PC-3 (cell line): ENCODE measurements around the gene RALGAPA1. TPM values are rescaled to one million over a fixed set of nuclear protein-coding genes. Genes with fewer than 3 reads are reported as not detected.

Experiments
- ATAC-seq: fragments of 200-7000 bp; cut with Tn5 transposase; 2 replicates; pipeline ENCODE4 v1.9.1; 2020; ENCODE audit warnings: mild to moderate bottlenecking, moderate library complexity
- BruUV-seq: library from RNA; stranded (reverse); fragments of 400-500 nt; replicated peaks from 2 replicates; lab custom pipeline; 2021; lab: Mats Ljungman, UMichigan
- CTCF ChIA-PET: fragments of 300-600 bp; sonication (Branson Sonifier 250); formaldehyde crosslinking; loops from one replicate; lab custom pipeline; 2022; ENCODE audit warnings: antibody characterized with exemption; lab: Charles Lee
- POLR2A ChIA-PET: fragments of 300-600 bp; sonication (Branson Sonifier 250); formaldehyde crosslinking; loops from one replicate; lab custom pipeline; 2022; ENCODE audit warnings: antibody characterized with exemption; ENCODE audit not compliant: unreplicated experiment; lab: Charles Lee
- DNase-seq: peaks from one replicate; pipeline ENCODE4 v3.0.0-alpha.2; 2015
- H2AFZ ChIP-seq: fragments of 300-600 bp; sonication (generic); 2 replicates; pipeline ENCODE4 v1.6.0; 2016; ENCODE audit warnings: antibody characterized with exemption, low read length
- H3F3A ChIP-seq: fragments of 300-600 bp; sonication (generic); one replicate; pipeline ENCODE4 v1.6.0; 2017; ENCODE audit warnings: antibody characterized with exemption, low read length, control low read depth, mild to moderate bottlenecking; ENCODE audit not compliant: unreplicated experiment
- H3K27ac ChIP-seq: fragments of 300-600 bp; sonication (generic); 2 replicates; pipeline ENCODE4 v1.5.1; 2016; ENCODE audit warnings: mild to moderate bottlenecking, low read length
- H3K27me3 ChIP-seq: fragments of 300-600 bp; sonication (generic); 2 replicates; pipeline ENCODE4 v1.6.1; 2016; ENCODE audit warnings: low read length, mixed read lengths
- H3K36me3 ChIP-seq: fragments of 300-600 bp; sonication (generic); 2 replicates; pipeline ENCODE4 v1.6.1; 2016; ENCODE audit warnings: low read depth, mixed run types, low read length, mixed read lengths
- H3K4me1 ChIP-seq: fragments of 300-600 bp; sonication (generic); 2 replicates; pipeline ENCODE4 v1.5.1; 2016; ENCODE audit warnings: low read length; ENCODE audit not compliant: insufficient read depth
- H3K4me2 ChIP-seq: fragments of 300-600 bp; sonication (generic); 2 replicates; pipeline ENCODE4 v1.6.0; 2016; ENCODE audit warnings: low read length
- H3K4me3 ChIP-seq: fragments of 300-600 bp; sonication (generic); 2 replicates; pipeline ENCODE4 v1.5.1; 2016; ENCODE audit warnings: mild to moderate bottlenecking, low read length, mixed read lengths
- H3K79me2 ChIP-seq: fragments of 300-600 bp; sonication (generic); 2 replicates; pipeline ENCODE4 v1.6.1; 2017; ENCODE audit warnings: low read length, mixed read lengths
- H3K9ac ChIP-seq: fragments of 300-600 bp; sonication (generic); 2 replicates; pipeline ENCODE4 v1.6.0; 2016; ENCODE audit warnings: mild to moderate bottlenecking, low read length
- H3K9me2 ChIP-seq: fragments of 300-600 bp; sonication (generic); replicated peaks from 2 replicates; pipeline ENCODE4 v1.6.1; 2016; ENCODE audit warnings: mixed run types, low read length, mixed read lengths
- H3K9me3 ChIP-seq: fragments of 300-600 bp; sonication (generic); 2 replicates; pipeline ENCODE4 v1.6.1; 2016; ENCODE audit warnings: low read length, mixed read lengths
- H4K20me1 ChIP-seq: fragments of 300-600 bp; sonication (generic); 2 replicates; pipeline ENCODE4 v1.6.1; 2016; ENCODE audit warnings: low read length, mixed read lengths
- CTCF ChIP-seq: fragments of 300-600 bp; sonication (generic); conservative IDR thresholded peaks from 2 replicates; pipeline ENCODE4 v1.5.1; 2017; ENCODE audit warnings: antibody characterized with exemption, low read depth, mild to moderate bottlenecking, low read length
- EZH2 ChIP-seq: fragments of 300-600 bp; sonication (generic); IDR thresholded peaks from one replicate; pipeline ENCODE4 v1.6.1; 2017; ENCODE audit warnings: antibody characterized with exemption, mild to moderate bottlenecking, low read length; ENCODE audit not compliant: unreplicated experiment
- EZH2phosphoT487 ChIP-seq: fragments of 300-600 bp; sonication (generic); IDR thresholded peaks from 2 replicates; pipeline ENCODE4 v1.6.1; 2018; ENCODE audit warnings: mild to moderate bottlenecking, antibody characterized with exemption, low read length, borderline replicate concordance
- intact Hi-C: fragments of 100-400 bp; cut with micrococcal nuclease; formaldehyde crosslinking; loops from 2 replicates; pipeline ENCODE4 v1.9.0; 2023
- total RNA-seq: library from RNA; depleted of rRNA; stranded (reverse); fragments of >200 nt; gene quantifications from 2 replicates; pipeline ENCODE4 v1.2.3, GENCODE V29; 2014

The RALGAPA1 gene
- total RNA-seq, 1 experiment from 2014 or later: 20.3 TPM

- H3K36me3 ChIP-seq: no peaks in the 10 kb centered on the region
- H3K4me1 ChIP-seq: peaks cover 17% of the 10 kb centered on the region
- POLR2A ChIA-PET: interaction anchor here (0.6 to 0.7 kb wide), 2 partner anchors 12 to 19 kb away, joined by 7 to 14 read pairs; partner anchors contain the start of gene BRMS1L
- CTCF ChIA-PET: interaction anchor here (0.6 kb wide), 1 partner anchor 99 kb away, joined by 3 read pairs; no protein-coding TSS in a partner anchor
- peaks cover 46% of the 10 kb centered on the region for H3K79me2 ChIP-seq
- no TSS peak for BruUV-seq
- H3K9ac ChIP-seq: no peak overlapping the region
- peak overlapping the region; percentile 81 for H3K4me2 ChIP-seq
- H3K9me3 ChIP-seq: no peaks in the 10 kb centered on the region
- no peak overlapping the region for H3K27ac ChIP-seq
- no peak overlapping the region for H2AFZ ChIP-seq
- H3K4me3 ChIP-seq: peak overlapping the region; percentile 71
- no peak for TF ChIP-seq CTCF
- no peak for TF ChIP-seq EZH2phosphoT487
- TF ChIP-seq EZH2: no peak
- ATAC-seq: no peak
- no peaks in the 10 kb centered on the region for H3K27me3 ChIP-seq
- no peaks in the 10 kb centered on the region for H3K9me2 ChIP-seq
- intact Hi-C loops: loop anchor here (5.0 kb wide), 1 partner anchor 60 kb away; no protein-coding TSS in a partner anchor
- DNase-seq: no peak
- H3F3A ChIP-seq: no peaks in the 10 kb centered on the region
- peaks cover 22% of the 10 kb centered on the region for H4K20me1 ChIP-seq
Measured at GRCh38 chr14:35807131-35807961, 1.7 kb downstream of the RALGAPA1 start.

GRCh38 chr14:35806006-35806907 lies 2.8 kb downstream of the RALGAPA1 start:
- H3K4me1 ChIP-seq: peaks cover 17% of the 10 kb centered on the region
- TF ChIP-seq CTCF (no peak), EZH2 (no peak), EZH2phosphoT487 (no peak)
- peak overlapping the region; percentile 71 for H3K4me3 ChIP-seq
- ChIA-PET CTCF (interaction anchor here (0.6 kb wide), 1 partner anchor 98 kb away, joined by 3 read pairs; no protein-coding TSS in a partner anchor), POLR2A (interaction anchor here (0.6 kb wide), 1 partner anchor 10 kb away, joined by 14 read pairs; no protein-coding TSS in a partner anchor)
- peaks cover 57% of the 10 kb centered on the region for H3K79me2 ChIP-seq
- H4K20me1 ChIP-seq: peaks cover 22% of the 10 kb centered on the region
- no peak overlapping the region for H3K27ac ChIP-seq
- H3K9me3 ChIP-seq: no peaks in the 10 kb centered on the region
- no peaks in the 10 kb centered on the region for H3K9me2 ChIP-seq
- H3K36me3 ChIP-seq: no peaks in the 10 kb centered on the region
- DNase-seq (no peak), ATAC-seq (no peak)
- BruUV-seq: no TSS peak
- no peaks in the 10 kb centered on the region for H3F3A ChIP-seq
- no peak overlapping the region for H2AFZ ChIP-seq
- H3K27me3 ChIP-seq: no peaks in the 10 kb centered on the region
- intact Hi-C loops: loop anchor here (5.0 kb wide), 1 partner anchor 59 kb away; no protein-coding TSS in a partner anchor
- H3K9ac ChIP-seq: no peak overlapping the region
- peak overlapping the region; percentile 81 for H3K4me2 ChIP-seq
